ENCODE results near the gene WEE2. TPM values are rescaled to one million over a fixed set of nuclear protein-coding genes. Genes with fewer than 3 reads are reported as not detected.

The WEE2 gene
- total RNA-seq, 4 donors from 2014 or later = not detected

GRCh38 chr7:141776374-141776773, 68.2 kb downstream of the WEE2 start, which contains the start of gene TAS2R4:
Gene TAS2R4, plus strand, starts transcription at chr7:141776674. Its CDS starts 1,815 bp downstream, at chr7:141778489.
- Histone ChIP-seq H3K4me1 (no peaks in the 10 kb centered on the region), H3K27me3 (no peaks in the 10 kb centered on the region), H3K4me3 (no peak within 1 kb of the TSS), H3K36me3 (peaks cover 42% of the 10 kb centered on the region), H3K9me3 (no peaks in the 10 kb centered on the region), H3K27ac (no peak within 1 kb of the TSS)
- TF ChIP-seq CTCF (IDR thresholded peaks at IDR 0.05) (no peak), EP300 (IDR thresholded peaks at IDR 0.05) (no peak), POLR2A (IDR thresholded peaks at IDR 0.05) (no peak), POLR2AphosphoS5 (IDR thresholded peaks at IDR 0.05) (no peak)
- no peak for DNase-seq (ENCODE audit: low spot score in 2 of 2)
- 93% methylated on average over 1 of the region's 1 CpG for whole genome bisulfite sequencing

Other genes starting within 250 kb of the WEE2 start
- gene AGK, start 156.9 kb upstream of the WEE2 start, total RNA-seq = 10 to 100 TPM; 15.3 to 42.7 (median 19.4) TPM
- gene DENND11, start 6.2 kb upstream of the WEE2 start, total RNA-seq = 10 to 100 TPM; 12.5 to 45.2 (median 17.9) TPM
- gene SSBP1, start 30.0 kb downstream of the WEE2 start, total RNA-seq = 100 to 1,000 TPM in 2 of 4 donors, 10 to 100 TPM in 2; 71.8 to 105 (median 92.8) TPM
- gene TAS2R3, start 55.7 kb downstream of the WEE2 start, total RNA-seq = 1 to 10 TPM; 1.1 to 7.5 (median 3.4) TPM
- gene TAS2R4, start 68.3 kb downstream of the WEE2 start, total RNA-seq = 1 to 10 TPM in 2 of 4 donors, under 1 TPM in 2; 0.19 to 6.0 (median 2.0) TPM
- gene TAS2R5, start 81.9 kb downstream of the WEE2 start, total RNA-seq = 10 to 100 TPM in 1 of 4 donors, 1 to 10 TPM in 3; 1.1 to 11.3 (median 3.9) TPM
- gene PRSS37, start 133.1 kb downstream of the WEE2 start, total RNA-seq = not detected
- not detected for gene OR9A4, start 208.0 kb downstream of the WEE2 start, total RNA-seq
- gene CLEC5A, start 238.6 kb downstream of the WEE2 start, total RNA-seq = 1 to 10 TPM; 2.2 to 5.4 (median 3.9) TPM

All from suprapubic skin (tissue), 4 donors.